ENCODE results near the gene FUT4. TPM values are rescaled to one million over a fixed set of nuclear protein-coding genes. Genes with fewer than 3 reads are reported as not detected.
A peak's percentile ranks its signal among the peaks of the same experiment; 100 is the strongest.

Gene FUT4
- total RNA-seq, 1 donor = 4.3 TPM

DNA sequence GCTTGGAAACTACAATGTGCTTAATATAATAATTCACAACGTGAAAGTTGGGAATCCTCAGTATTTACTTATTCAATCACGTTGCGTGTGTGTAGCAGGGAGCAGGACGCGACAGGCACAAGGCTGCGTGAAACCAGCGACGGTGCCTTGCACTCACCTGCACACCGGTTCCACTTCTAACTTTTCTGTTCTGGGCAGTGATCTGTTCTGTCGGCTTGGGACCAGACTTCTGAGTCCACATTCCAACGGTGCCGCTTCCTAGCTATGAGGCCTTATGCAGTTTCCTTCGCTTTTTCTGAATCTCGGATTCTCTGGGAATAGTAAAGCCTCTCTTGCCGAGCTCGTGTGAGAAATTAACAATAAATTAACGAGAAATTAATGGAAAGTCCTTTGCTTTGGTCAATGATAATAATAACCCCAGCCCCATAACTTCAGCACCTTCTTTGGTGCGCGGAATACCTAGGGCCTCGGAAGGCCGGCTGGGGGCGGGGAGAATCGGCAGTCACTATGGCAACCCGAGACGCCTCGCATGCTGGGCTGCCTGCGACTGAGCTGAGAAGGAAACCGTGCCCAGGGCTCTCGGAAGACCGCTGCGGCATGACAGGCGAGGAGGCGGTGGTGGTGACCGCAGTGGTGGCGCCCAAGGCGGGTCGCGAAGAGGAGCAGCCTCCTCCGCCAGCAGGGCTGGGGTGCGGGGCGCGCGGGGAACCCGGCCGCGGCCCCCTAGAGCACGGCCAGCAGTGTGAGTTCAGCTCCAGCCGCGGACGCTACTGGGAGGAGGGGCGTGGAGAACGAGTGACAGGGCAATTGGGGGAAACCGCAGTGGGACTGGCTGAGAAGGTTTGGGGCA lies 31.6 kb upstream of the FUT4 start, which contains the start of gene C11orf97:
TSS of gene C11orf97 (plus strand) at position 530 of the 850 bp plus-strand sequence. CDS start at position 598, 68 bp downstream.
- TF ChIP-seq CTCF (IDR thresholded peaks at IDR 0.05; ENCODE audit: insufficient read depth, low read depth, low read length) = no peak
- peak within 1 kb of the TSS; percentile 61 for H3K4me3 ChIP-seq (ENCODE audit: low read depth, low read length)
- DNase-seq (ENCODE audit: low read depth) = peak; percentile 24

- TF ChIP-seq CTCF (IDR thresholded peaks at IDR 0.05; ENCODE audit: insufficient read depth, low read depth, low read length) = no peak
- no peak for DNase-seq (ENCODE audit: low read depth)
- H3K4me3 ChIP-seq (ENCODE audit: low read depth, low read length) = no peak overlapping the region
Measured at GRCh38 chr11:94513091-94513490, 30.6 kb upstream of the FUT4 start.

DNA sequence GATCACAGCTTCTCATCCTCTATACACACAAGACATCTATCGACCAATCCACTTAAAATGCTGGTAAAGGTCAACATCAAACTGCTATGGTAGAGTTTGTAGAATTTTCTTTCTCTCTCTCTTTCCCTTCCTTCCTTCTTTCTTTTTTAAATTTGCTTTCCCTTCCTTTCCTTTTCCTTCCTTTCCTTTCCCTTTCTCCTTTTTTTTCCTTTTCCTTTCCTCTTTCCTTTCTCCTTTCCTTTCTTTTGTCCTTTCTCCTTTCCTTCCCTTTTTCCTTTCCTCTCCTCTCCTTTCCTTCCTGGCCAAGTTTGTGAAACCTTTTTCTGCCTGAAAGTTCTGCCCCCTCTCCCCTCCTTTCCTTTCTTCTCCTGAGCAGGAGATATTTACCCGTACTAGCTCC lies 28.3 kb upstream of the FUT4 start:
- no peak for DNase-seq (ENCODE audit: low read depth)
- TF ChIP-seq CTCF (IDR thresholded peaks at IDR 0.05; ENCODE audit: insufficient read depth, low read depth, low read length) = no peak
- no peak overlapping the region for H3K4me3 ChIP-seq (ENCODE audit: low read depth, low read length)

- DNase-seq (ENCODE audit: low read depth) = no peak
- TF ChIP-seq CTCF (IDR thresholded peaks at IDR 0.05; ENCODE audit: insufficient read depth, low read depth, low read length) = no peak
- H3K4me3 ChIP-seq (ENCODE audit: low read depth, low read length) = no peak overlapping the region
Measured at GRCh38 chr11:94516725-94517124, 27.0 kb upstream of the FUT4 start.

GRCh38 chr11:94518300-94518699 lies 25.4 kb upstream of the FUT4 start:
- no peak overlapping the region for H3K4me3 ChIP-seq (ENCODE audit: low read depth, low read length)
- no peak for TF ChIP-seq CTCF (IDR thresholded peaks at IDR 0.05; ENCODE audit: insufficient read depth, low read depth, low read length)
- no peak for DNase-seq (ENCODE audit: low read depth)

DNA sequence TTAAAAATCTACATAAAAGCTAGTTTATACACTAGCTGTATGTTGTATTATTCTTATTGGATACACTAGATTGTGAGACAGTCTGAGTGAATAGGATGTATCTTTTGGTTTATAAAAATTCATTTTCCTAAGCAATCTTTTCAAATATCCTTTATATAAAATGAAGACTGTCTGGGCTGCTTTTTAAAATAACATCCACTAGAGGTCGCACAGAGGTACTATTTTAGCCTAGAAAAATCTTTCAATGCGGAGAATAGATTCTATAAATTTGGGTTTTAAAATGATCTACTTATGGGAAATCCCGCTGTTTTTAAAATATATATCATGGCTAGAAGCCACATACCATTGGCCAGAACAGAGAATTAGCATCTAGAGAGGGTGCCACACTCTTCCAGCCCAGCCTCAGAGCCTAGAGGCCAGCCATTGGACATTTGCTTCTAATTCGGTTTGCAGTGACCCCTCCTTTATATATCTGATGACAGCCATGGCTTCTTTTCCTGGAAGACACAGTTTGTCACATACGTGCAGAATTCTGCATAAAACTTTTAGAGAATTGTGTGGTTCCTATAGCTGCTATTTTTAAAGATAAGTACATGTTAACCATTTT lies 24.1 kb upstream of the FUT4 start:
- no peak overlapping the region for H3K4me3 ChIP-seq (ENCODE audit: low read depth, low read length)
- peak; percentile 38 for DNase-seq (ENCODE audit: low read depth)
- TF ChIP-seq CTCF (IDR thresholded peaks at IDR 0.05; ENCODE audit: insufficient read depth, low read depth, low read length) = peak; percentile 56
